ENCODE measurements around the gene GPC3.

The GPC3 gene

DNA sequence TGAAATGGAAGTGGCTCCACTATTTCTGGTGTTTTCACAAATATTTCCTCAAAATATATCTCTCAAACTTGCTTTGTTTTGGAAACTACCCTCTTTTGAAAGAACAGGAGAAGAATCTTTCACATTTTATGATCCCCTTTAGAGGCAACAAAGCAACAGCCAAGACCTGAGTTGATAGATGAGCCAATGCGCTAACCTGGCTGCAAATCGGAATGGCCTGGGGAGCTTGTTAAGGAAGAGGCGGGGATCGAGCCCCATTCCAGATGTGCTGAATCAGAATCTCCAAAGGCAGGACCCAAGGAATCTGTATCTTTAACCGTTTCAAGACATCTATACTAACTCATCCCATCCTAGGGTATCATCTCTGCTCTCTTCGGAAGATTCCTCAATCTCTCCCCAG lies 181.3 kb downstream of the GPC3 start:
- DNase-seq (ENCODE audit: extremely low read depth, low read depth) = no peak
- no peak overlapping the region for H3K4me3 ChIP-seq (replicated peaks; ENCODE audit: low read depth, low read length)
- TF ChIP-seq, protein P1, sequence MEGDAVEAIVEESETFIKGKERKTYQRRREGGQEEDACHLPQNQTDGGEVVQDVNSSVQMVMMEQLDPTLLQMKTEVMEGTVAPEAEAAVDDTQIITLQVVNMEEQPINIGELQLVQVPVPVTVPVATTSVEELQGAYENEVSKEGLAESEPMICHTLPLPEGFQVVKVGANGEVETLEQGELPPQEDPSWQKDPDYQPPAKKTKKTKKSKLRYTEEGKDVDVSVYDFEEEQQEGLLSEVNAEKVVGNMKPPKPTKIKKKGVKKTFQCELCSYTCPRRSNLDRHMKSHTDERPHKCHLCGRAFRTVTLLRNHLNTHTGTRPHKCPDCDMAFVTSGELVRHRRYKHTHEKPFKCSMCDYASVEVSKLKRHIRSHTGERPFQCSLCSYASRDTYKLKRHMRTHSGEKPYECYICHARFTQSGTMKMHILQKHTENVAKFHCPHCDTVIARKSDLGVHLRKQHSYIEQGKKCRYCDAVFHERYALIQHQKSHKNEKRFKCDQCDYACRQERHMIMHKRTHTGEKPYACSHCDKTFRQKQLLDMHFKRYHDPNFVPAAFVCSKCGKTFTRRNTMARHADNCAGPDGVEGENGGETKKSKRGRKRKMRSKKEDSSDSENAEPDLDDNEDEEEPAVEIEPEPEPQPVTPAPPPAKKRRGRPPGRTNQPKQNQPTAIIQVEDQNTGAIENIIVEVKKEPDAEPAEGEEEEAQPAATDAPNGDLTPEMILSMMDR (IDR thresholded peaks at IDR 0.05; ENCODE audit: low read depth, low read length, missing control alignments) = no peak

DNA sequence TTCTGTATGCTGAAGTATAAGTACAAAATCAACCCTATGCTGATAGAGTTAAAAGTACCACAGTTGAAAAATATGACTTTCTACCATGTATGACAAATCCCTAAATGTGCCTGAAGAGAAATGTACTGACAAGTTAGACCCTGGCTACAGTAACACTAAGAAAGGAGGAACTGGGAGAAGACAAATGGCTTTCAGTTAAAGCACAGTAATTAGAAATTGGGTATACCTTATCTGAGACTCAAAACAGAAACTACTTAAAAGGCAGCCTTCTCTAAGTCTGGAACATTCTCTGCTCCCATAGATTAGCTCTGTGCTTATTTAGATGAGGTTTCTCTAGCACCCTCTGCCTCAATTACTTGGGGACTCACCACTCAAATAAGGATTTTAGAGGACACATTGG lies 189.1 kb downstream of the GPC3 start:
- TF ChIP-seq, protein P1 (IDR thresholded peaks at IDR 0.05; ENCODE audit: low read depth, low read length, missing control alignments) = no peak
- no peak for DNase-seq (ENCODE audit: extremely low read depth, low read depth)
- H3K4me3 ChIP-seq (replicated peaks; ENCODE audit: low read depth, low read length) = no peak overlapping the region

DNA sequence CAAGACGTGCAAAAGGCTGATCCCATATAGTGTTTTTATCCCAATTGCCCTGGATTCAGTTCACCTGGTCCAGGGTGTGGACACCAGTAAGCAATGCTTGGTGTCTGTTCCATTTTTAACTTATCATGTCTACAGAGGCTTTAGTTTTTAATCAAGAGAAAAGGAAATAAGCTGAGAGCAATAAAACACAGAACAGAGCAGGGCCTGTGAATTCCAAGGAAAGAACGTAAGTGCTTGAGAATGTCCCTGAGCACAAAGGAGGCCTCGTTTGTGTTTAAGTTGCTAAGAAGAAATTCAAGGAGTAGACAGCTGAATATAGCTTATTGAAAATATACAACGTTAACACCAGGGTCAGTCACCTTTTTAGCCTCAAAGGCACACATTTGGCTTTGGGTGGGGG lies 191.3 kb downstream of the GPC3 start:
- H3K4me3 ChIP-seq (replicated peaks; ENCODE audit: low read depth, low read length) = no peak overlapping the region
- TF ChIP-seq, protein P1 (IDR thresholded peaks at IDR 0.05; ENCODE audit: low read depth, low read length, missing control alignments) = no peak
- no peak for DNase-seq (ENCODE audit: extremely low read depth, low read depth)

DNA sequence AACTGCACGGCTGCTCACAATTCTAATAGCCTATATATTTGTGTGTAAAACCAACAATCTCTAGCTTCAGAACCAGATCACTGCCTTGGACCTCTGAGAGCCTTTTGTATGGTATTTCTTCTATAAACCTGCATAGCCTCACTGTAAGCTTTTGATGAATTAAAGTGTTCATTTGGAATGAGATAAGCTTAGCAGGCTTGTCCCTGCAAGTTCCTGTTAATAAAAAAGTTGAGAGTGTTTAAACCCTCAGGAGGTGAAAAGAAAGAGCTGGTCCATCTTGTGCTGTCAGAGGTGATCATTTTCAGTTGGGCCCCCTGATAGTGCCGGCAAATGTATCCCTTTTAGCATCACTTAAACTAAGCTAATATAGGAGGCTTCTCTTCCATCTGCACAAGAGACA lies 191.8 kb downstream of the GPC3 start:
- H3K4me3 ChIP-seq (replicated peaks; ENCODE audit: low read depth, low read length) = no peak overlapping the region
- TF ChIP-seq, protein P1 (IDR thresholded peaks at IDR 0.05; ENCODE audit: low read depth, low read length, missing control alignments) = no peak
- no peak for DNase-seq (ENCODE audit: extremely low read depth, low read depth)

DNA sequence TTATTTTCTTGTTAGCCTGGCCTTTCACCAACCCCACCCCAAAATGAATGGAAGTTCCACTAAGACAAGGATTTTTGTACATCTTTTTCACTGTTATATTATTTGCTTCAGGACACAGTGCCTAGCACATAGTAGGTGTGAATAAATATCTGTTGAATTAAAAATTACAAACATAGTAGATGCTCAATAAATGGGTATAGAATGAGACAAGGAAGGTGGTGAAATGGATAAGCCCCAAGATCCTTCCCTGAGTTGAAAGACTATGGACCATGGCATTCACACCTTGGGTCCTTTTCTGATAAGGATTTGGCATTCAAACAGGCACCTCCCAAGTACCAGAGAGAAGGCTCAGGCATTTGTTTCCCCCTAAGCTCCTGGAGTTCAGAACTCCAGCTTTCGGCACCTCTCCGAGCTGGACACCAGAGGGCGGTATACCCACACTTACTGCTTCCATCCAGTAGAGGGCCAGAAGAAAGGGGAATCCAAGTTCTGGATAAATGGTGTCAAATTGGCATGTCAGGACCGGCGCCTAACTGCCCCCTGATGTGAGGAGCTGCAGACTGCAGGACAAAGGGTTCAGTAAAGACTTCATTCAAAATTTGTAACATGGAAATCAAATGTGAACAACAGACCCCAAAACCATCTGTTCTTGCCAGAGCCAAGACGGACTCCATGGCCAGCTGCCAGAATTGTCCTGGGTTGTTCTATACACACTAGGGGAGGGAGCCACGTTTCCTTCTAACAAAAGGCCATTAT lies 193.0 kb downstream of the GPC3 start:
- H3K4me3 ChIP-seq (replicated peaks; ENCODE audit: low read depth, low read length) = no peak overlapping the region
- DNase-seq (ENCODE audit: extremely low read depth, low read depth) = peak; percentile 40
- TF ChIP-seq, protein P1 (IDR thresholded peaks at IDR 0.05; ENCODE audit: low read depth, low read length, missing control alignments) = peak; percentile 93

DNA sequence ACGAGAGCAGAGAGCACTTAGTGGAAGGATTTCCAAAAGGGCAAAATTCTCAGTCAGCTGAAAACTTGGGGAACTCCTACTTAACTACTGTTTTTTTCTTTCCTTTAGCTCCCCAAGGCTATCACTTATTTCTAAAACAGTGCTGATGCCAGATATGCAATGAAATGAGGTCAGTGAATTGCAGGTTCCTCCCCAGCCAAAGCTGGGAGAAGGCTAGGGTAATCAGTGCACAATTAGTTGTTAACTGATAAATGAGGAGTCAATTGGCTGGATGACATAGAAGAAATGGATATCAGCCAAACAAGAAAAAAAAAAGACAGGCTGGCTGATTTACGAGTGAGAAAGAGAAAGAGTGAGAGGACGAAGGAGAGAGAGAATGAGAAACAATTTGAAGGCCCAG lies 195.6 kb downstream of the GPC3 start:
- no peak for DNase-seq (ENCODE audit: extremely low read depth, low read depth)
- TF ChIP-seq, protein P1 (IDR thresholded peaks at IDR 0.05; ENCODE audit: low read depth, low read length, missing control alignments) = no peak
- no peak overlapping the region for H3K4me3 ChIP-seq (replicated peaks; ENCODE audit: low read depth, low read length)

DNA sequence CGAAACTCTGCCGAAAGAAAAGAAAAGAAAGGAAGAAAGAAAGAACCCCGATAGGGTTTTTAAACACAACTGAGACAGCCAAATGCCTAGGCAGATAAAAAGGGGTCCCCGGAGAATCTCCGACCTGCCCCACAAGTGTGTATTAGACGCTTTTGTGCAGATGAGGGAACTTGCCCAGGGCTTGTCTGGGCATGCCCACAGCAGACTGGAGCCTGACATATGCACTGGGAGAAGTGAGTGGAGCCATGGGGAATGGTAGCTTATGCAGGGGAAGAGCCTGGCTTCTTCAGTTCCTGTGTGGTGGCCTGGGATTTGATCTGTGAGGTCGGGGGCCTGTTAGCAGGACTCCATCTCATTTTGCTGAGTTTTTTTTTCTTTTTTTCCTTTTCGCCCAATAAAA lies 199.0 kb downstream of the GPC3 start:
- no peak overlapping the region for H3K4me3 ChIP-seq (replicated peaks; ENCODE audit: low read depth, low read length)
- TF ChIP-seq, protein P1 (IDR thresholded peaks at IDR 0.05; ENCODE audit: low read depth, low read length, missing control alignments) = no peak
- no peak for DNase-seq (ENCODE audit: extremely low read depth, low read depth)

Measured in HFF-Myc (cell line).